Sigmoid colon (tissue), 7 donors: ENCODE results near the gene TEX36. TPM values are rescaled to one million over a fixed set of nuclear protein-coding genes. Genes with fewer than 3 reads are reported as not detected.
"Not testable (repeated sequence)": the region's sequence is repeated elsewhere in the genome, so short reads cannot be mapped to it uniquely, and the experiment has no call there.

Experiments
- DNase-seq: peaks from one replicate; pipeline ENCODE4 v3.0.0-alpha.2; 2019
- H3K27ac ChIP-seq, 4 donors: fragments of 200-600 bp; sonication (generic); one replicate each; pipeline ENCODE4 v1.5.1; 2016 to 2019; ENCODE audit warnings: mild to moderate bottlenecking in 1 of 4
- H3K27me3 ChIP-seq, 3 donors: fragments of 200-600 bp; sonication (generic); one replicate each; pipeline ENCODE4 v1.5.1; 2019; ENCODE audit warnings: mild to moderate bottlenecking in 1 of 3
- H3K36me3 ChIP-seq, 4 donors: fragments of 200-600 bp; sonication (generic); one replicate each; pipeline ENCODE4 v1.5.1; 2016 to 2019
- H3K4me1 ChIP-seq, 4 donors: fragments of 200-600 bp; sonication (generic); one replicate each; pipeline ENCODE4 v1.5.1; 2017 to 2019
- H3K4me3 ChIP-seq, 4 donors: fragments of 200-600 bp; sonication (generic); one replicate each; pipeline ENCODE4 v1.5.1; 2017 to 2019; ENCODE audit warnings: mild to moderate bottlenecking in 2 of 4, moderate library complexity in 1 of 4
- H3K9me3 ChIP-seq, 4 donors: fragments of 200-600 bp in 3 of 4; sonication (generic) in 3 of 4; one replicate each; pipeline versions ENCODE4 v1.5.1 to v1.6.1; 2013 to 2019
- EP300 ChIP-seq, 4 donors: sonication (generic); formaldehyde crosslinking; IDR thresholded peaks; one replicate each; pipeline ENCODE4 v1.6.1; 2017; ENCODE audit warnings: antibody characterized with exemption in 4 of 4
- POLR2A ChIP-seq, 2 donors: fragments of 450-650 bp; IDR thresholded peaks; one replicate each; pipeline ENCODE4 v1.6.1; 2016; ENCODE audit warnings: antibody characterized with exemption in 2 of 2, mild to moderate bottlenecking in 2 of 2, moderate library complexity in 2 of 2
- POLR2AphosphoS5 ChIP-seq, 4 donors: sonication (generic); formaldehyde crosslinking; IDR thresholded peaks; one replicate each; pipeline ENCODE4 v1.6.1; 2017; ENCODE audit warnings: antibody characterized with exemption in 4 of 4
- WGBS, 2 donors: extraction: QIAGEN DNeasy Blood & Tissue Kit; methylation state at CpG; one replicate each; pipeline ENCODE4 v1.1.7; 2013; 5-methylcytosine and 5-hydroxymethylcytosine counted together
- intact Hi-C: fragments of 100-400 bp; cut with DNase I; formaldehyde crosslinking; loops from one replicate; pipeline ENCODE4 v1.15.1; 2023
- polyA plus RNA-seq, 3 donors: library from polyadenylated mRNA; stranded (reverse); fragments of 200-250 nt; gene quantifications; one replicate each; pipeline ENCODE4 v1.2.3, GENCODE V29; 2013
- total RNA-seq, 4 donors: library from RNA; depleted of rRNA; stranded (reverse); fragments of >200 nt; gene quantifications; one replicate each; pipeline ENCODE4 v1.1.0, GENCODE V29; 2016
- TF ChIP-seq, protein P1 (sequence below), 4 experiments: fragments of 450-650 bp in 3 of 4; fragments of 200-600 bp in 1 of 4; IDR thresholded peaks; one replicate each; pipeline ENCODE4 v1.5.1; 2016 to 2019; ENCODE audit warnings: antibody characterized with exemption in 4 of 4, mild to moderate bottlenecking in 3 of 4, moderate library complexity in 2 of 4
- donor health status: healthy with polysubstance abuse.
- donor health status: Bipolar disorder and iron deficiency.
- donor health status: healthy.

TEX36 gene
- total and polyA plus RNA-seq, 7 donors, result not detected

DNA sequence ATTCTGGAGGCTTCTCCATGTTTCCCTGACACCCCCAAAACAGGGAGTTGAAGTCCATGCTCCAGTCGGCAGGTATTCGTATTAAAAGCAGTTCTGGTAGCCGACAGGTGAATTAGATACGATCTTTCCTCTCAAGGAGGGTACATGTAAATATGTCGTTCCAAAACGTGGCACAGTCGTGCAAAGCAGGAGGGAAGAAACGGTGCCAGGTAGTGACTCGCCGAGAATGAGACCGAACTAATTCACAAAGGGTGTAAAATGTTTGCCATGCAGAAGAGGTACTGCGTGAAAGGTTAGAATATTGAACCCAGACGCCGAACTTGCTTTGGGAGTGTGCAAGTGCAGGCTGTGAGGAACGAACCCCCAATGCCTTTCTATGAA lies 37.0 kb upstream of the TEX36 start:
- Histone ChIP-seq H3K36me3 (peaks cover 0 to 37% (median 20%) of the 10 kb centered on the region in 4 donors), H3K9me3 (no peaks in the 10 kb centered on the region), H3K4me3 (peak overlapping the region; percentile 68 to 97 (median 84)), H3K27me3 (no peaks in the 10 kb centered on the region), H3K27ac (peak overlapping the region; percentile 86 to 94 (median 89)), H3K4me1 (peaks cover 0 to 21% (median 17%) of the 10 kb centered on the region in 4 donors)
- intact Hi-C loops, result loop anchor here (5.0 kb wide), 1 partner anchor 102 kb away; the partner anchor contains the start of genes BCCIP and UROS
- WGBS, 2 donors, result 0 to 1% methylated on average over 15 of the region's 15 CpGs
- TF ChIP-seq POLR2A (IDR thresholded peaks at IDR 0.05) (no peak), POLR2AphosphoS5 (IDR thresholded peaks at IDR 0.05) (no peak), EP300 (IDR thresholded peaks at IDR 0.05) (no peak)
- TF ChIP-seq, protein P1, sequence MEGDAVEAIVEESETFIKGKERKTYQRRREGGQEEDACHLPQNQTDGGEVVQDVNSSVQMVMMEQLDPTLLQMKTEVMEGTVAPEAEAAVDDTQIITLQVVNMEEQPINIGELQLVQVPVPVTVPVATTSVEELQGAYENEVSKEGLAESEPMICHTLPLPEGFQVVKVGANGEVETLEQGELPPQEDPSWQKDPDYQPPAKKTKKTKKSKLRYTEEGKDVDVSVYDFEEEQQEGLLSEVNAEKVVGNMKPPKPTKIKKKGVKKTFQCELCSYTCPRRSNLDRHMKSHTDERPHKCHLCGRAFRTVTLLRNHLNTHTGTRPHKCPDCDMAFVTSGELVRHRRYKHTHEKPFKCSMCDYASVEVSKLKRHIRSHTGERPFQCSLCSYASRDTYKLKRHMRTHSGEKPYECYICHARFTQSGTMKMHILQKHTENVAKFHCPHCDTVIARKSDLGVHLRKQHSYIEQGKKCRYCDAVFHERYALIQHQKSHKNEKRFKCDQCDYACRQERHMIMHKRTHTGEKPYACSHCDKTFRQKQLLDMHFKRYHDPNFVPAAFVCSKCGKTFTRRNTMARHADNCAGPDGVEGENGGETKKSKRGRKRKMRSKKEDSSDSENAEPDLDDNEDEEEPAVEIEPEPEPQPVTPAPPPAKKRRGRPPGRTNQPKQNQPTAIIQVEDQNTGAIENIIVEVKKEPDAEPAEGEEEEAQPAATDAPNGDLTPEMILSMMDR (IDR thresholded peaks at IDR 0.05), result no peak
- DNase-seq, result no peak

DNA sequence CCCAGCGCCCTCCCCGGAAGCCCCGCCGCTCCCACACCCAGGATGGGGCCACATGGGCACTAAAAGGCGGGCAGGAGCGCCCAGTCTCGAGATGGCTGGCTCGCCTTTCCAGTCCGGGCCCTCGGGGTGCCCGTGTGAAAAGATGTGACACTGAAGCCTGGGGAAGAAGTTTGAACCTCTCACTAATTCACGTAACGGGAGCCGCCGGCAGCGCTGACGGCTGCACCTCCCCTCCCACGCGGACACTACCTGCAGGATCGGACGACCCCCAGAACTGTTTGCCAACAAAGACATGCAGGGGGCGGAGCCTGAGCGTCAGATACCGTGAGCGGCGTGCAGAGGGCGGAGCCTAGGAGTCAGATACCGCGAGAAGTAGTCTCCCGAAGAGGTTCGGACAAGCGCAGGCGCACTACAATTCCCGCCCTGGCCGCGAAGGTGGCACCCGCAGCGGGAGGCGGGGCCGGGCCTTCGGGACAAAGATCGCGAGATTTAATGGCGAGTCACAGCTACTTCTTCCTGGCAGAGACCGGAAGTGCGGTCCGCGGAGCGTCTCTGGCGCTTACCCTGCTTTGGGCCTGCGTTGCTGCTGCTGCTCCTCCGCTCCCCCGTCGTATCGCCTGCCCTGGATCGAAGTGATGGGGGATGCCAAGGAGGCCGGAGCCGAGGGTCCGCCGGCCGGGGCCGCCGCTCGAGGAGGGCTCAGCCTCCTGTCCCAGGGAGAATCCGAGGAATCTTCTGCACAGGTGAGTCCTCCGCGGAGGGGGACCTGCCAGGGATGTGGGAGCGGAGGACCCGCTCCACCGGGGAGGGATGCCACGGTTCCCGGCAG lies 36.4 kb upstream of the TEX36 start, which contains the start of gene EDRF1:
Gene EDRF1, plus strand, starts transcription at position 537 of the 829 bp plus-strand sequence. Its CDS starts 99 bp downstream, at position 636.
- Histone ChIP-seq H3K27ac (peak within 1 kb of the TSS; percentile 86 to 94 (median 89)), H3K9me3 (no peaks in the 10 kb centered on the region), H3K36me3 (peaks cover 0 to 30% (median 15%) of the 10 kb centered on the region in 4 donors), H3K4me3 (peak within 1 kb of the TSS; percentile 68 to 97 (median 84)), H3K27me3 (no peaks in the 10 kb centered on the region), H3K4me1 (peaks cover 0 to 21% (median 17%) of the 10 kb centered on the region in 4 donors)
- peak; percentile 99 for DNase-seq
- WGBS, 2 donors, result 0% methylated on average over 72 of the region's 72 CpGs
- intact Hi-C loops, result loop anchor here (2.0 to 10.0 kb wide), 4 partner anchors 103 to 917 kb away; partner anchors contain the start of genes ABRAXAS2, BCCIP, CTBP2 and UROS
- peak; percentile 56 to 81 for TF ChIP-seq POLR2A (IDR thresholded peaks at IDR 0.05)
- peak; percentile 75 to 92 (median 90) for TF ChIP-seq POLR2AphosphoS5 (IDR thresholded peaks at IDR 0.05)
- TF ChIP-seq EP300 (IDR thresholded peaks at IDR 0.05), result no peak
- TF ChIP-seq, protein P1 (IDR thresholded peaks at IDR 0.05), result no peak

DNA sequence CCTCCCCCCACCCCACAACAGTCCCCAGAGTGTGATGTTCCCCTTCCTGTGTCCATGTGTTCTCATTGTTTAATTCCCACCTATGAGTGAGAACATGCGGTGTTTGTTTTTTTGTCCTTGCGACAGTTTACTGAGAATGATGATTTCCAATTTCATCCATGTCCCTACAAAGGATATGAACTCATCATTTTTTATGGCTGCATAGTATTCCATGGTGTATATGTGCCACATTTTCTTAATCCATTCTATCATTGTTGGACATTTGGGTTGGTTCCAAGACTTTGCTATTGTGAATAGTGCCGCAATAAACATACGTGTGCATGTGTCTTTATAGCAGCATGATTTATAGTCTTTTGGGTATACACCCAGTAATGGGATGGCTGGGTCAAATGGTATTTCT lies 31.8 kb upstream of the TEX36 start:
- not testable (repeated sequence) for H3K4me3 ChIP-seq, DNase-seq, H3K27ac ChIP-seq, H3K36me3 ChIP-seq, H3K27me3 ChIP-seq, H3K9me3 ChIP-seq
- WGBS, 2 donors, result 90 to 92% methylated on average over 4 of the region's 4 CpGs
- peaks cover 0 to 13% (median 11%) of the 10 kb centered on the region in 4 donors for H3K4me1 ChIP-seq
- intact Hi-C loops, result loop anchor here (5.0 to 10.0 kb wide), 2 partner anchors 670 to 912 kb away; partner anchors contain the start of gene ABRAXAS2

DNA sequence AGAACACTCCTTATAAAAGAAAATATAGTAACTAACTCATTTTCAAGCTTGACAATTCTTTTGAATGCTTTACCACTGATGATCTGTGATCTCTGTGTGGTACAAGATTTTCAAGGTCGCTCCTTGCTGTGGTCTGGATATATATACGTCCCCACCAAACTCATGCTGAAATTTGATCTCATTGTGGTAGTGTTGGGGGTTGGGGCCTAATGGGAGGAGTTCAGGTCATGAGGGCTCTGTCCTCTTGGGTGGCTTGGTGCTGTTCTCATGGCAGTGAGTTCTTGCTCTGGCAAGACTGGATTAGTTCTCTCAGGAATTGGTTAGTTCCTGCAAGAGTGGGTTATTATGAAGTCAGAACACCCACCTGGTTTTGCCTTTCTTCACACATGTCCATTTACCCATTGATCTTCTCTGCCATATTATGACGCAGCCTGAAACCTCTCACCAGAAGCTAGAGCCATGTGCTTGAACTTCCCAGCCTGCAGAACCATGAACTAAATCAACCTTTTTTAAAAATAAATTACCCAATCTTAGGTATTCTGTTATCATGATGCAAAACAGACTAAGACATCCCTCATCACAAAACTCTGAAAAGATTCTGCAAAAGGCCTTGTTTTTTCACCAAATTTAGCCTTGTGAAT lies 28.3 kb upstream of the TEX36 start:
- intact Hi-C loops, result loop anchor here (10.0 kb wide), 1 partner anchor 666 kb away; no protein-coding TSS in a partner anchor
- TF ChIP-seq, protein P1 (IDR thresholded peaks at IDR 0.05), result no peak
- no peak for TF ChIP-seq POLR2AphosphoS5 (IDR thresholded peaks at IDR 0.05)
- Histone ChIP-seq H3K9me3 (no peaks in the 10 kb centered on the region), H3K4me1 (peaks cover 0 to 29% (median 25%) of the 10 kb centered on the region in 4 donors), H3K36me3 (no peaks in the 10 kb centered on the region), H3K27me3 (no peaks in the 10 kb centered on the region), H3K27ac (no peak overlapping the region), H3K4me3 (no peak overlapping the region)
- WGBS, 2 donors, result 90 to 96% methylated on average over 3 of the region's 3 CpGs
- DNase-seq, result no peak
